Suppressor macrophage treated with lipopolysaccharide for 1 hour (primary cell): ENCODE data around the gene ARHGEF17.

Experiments
- DNase-seq, 3 donors: peaks; one replicate each; pipeline ENCODE4 v3.0.0-alpha.2; 2020 to 2022

ARHGEF17 gene

DNA sequence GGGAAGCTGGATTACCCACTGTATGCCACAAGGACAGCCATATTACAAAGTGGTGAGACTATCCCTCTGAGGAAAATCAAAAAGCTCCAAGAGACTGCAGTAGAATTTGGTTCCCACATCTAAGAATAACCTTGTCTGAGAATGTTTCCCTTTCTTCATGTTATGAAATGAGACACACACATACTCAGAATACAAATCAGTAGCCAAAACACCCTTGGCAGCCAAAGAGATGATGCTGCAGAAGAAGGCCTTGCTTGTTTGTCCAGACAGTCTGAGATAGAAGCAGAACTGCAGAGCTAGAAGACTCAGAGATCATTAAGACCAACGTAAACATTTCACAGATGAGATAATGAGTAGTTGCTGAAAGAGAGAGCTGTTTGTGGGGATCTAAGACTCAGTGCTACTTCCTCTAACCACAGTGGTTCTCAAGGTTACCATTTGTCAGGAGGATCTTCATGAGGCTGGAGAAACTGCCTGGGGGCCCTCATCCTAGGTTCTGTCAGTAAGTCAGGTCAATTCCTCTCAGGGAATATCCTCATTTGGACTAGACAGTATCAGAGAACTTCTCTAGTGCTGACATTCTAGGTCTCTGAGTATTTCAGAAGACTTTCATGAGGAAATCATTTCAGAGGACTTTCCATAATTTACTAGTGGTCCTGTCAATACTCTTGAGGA, 107.0 kb downstream of the ARHGEF17 start:
- peak; percentile 69 to 90 (median 85) for DNase-seq

DNA sequence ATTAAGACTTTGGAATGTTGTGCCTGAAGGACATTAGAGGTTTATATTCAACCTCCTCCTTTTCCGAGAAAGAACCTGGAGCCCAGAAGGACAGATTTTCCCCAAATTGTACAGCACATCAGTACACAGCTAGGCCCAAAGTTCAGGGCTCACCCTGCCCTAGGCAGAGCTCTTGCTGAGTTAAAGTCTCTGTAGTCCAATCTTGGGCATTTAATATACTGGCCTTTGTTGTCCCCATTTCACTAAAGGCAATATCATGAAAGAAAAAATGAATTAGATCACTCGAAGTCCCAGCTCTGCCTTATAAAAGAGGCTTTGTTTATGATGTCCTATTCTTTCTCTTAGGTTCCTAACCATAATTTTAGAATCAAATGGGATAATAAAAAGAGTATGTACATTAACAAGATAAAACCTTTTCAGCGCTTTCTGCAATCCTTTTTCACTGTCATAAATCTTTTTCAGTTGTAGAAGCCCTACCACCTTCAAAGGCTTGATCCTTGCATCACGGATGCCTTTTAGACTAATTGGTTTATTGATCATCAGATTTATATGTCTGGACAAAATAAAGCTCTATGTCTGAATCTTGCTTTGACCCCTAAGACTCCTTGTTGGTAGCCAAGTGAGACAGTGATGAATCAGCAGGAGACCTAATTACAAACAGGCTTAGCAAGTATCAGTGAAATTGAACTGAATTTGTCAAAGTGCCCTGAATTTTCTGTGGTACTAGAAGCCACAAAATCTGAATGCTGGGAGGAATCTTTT, 108.0 kb downstream of the ARHGEF17 start:
- no peak for DNase-seq

DNA sequence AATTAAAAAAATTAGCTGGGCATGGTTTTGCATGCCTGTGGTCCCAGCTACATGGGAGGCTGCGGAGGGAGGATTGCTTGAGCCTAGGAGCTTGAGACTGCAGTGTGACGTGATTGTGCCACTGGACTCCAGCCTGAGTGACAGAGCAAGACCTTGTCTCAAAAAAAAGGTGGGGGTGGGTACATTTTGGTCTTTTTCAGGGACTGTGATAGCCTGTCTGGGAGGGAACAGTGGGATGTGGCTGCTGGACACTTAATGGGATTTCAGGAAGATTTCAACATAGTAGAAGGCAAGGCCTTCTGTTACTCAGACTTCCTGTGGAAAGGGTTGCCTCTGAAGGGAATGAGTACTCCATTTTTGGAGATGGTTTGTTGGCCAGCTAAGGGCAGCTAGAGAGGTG, 108.7 kb downstream of the ARHGEF17 start:
- no peak for DNase-seq
